ENCODE data around the gene ZNF264.

The ZNF264 gene

GRCh38 chr19:57161985-57162539 is 29.2 kb upstream of the ZNF264 start:
- no peaks in the 10 kb centered on the region for H3F3A ChIP-seq (ENCODE audit: insufficient read depth, low read length)
- no peaks in the 10 kb centered on the region for H3K36me3 ChIP-seq (replicated peaks; ENCODE audit: insufficient read depth, low read length)
- no peak overlapping the region for H3K9ac ChIP-seq (ENCODE audit: low read length)
- H3K4me3 ChIP-seq (ENCODE audit: low read length): no peak overlapping the region
- H2AFZ ChIP-seq (ENCODE audit: low read length): no peak overlapping the region
- no peak overlapping the region for H3K27ac ChIP-seq (ENCODE audit: low read length)
- no peaks in the 10 kb centered on the region for H3K4me1 ChIP-seq (ENCODE audit: low read length)
- DNase-seq: no peak
- no peaks in the 10 kb centered on the region for H3K9me2 ChIP-seq (replicated peaks; ENCODE audit: insufficient read depth, low read length)
- H3K4me2 ChIP-seq (ENCODE audit: low read depth, low read length): no peak overlapping the region
- no peak for TF ChIP-seq EZH2 (optimal IDR thresholded peaks at IDR 0.05; ENCODE audit: low read depth, low read length)
- no peak for TF ChIP-seq EZH2phosphoT487 (IDR thresholded peaks at IDR 0.05; ENCODE audit: low read length)
- H3K9me3 ChIP-seq (replicated peaks; ENCODE audit: insufficient read depth, low read length): no peaks in the 10 kb centered on the region
- H4K20me1 ChIP-seq (ENCODE audit: insufficient read depth, low read length): no peaks in the 10 kb centered on the region
- no peaks in the 10 kb centered on the region for H3K79me2 ChIP-seq (ENCODE audit: low read length)
- no peaks in the 10 kb centered on the region for H3K27me3 ChIP-seq (replicated peaks; ENCODE audit: insufficient read depth, low read length)

GRCh38 chr19:57165846-57166245 is 25.5 kb upstream of the ZNF264 start:
- TF ChIP-seq EZH2 (optimal IDR thresholded peaks at IDR 0.05; ENCODE audit: low read depth, low read length) (no peak), EZH2phosphoT487 (IDR thresholded peaks at IDR 0.05; ENCODE audit: low read length) (no peak)
- TF ChIP-seq, protein P1, sequence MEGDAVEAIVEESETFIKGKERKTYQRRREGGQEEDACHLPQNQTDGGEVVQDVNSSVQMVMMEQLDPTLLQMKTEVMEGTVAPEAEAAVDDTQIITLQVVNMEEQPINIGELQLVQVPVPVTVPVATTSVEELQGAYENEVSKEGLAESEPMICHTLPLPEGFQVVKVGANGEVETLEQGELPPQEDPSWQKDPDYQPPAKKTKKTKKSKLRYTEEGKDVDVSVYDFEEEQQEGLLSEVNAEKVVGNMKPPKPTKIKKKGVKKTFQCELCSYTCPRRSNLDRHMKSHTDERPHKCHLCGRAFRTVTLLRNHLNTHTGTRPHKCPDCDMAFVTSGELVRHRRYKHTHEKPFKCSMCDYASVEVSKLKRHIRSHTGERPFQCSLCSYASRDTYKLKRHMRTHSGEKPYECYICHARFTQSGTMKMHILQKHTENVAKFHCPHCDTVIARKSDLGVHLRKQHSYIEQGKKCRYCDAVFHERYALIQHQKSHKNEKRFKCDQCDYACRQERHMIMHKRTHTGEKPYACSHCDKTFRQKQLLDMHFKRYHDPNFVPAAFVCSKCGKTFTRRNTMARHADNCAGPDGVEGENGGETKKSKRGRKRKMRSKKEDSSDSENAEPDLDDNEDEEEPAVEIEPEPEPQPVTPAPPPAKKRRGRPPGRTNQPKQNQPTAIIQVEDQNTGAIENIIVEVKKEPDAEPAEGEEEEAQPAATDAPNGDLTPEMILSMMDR (IDR thresholded peaks at IDR 0.05; ENCODE audit: low read length): no peak
- Histone ChIP-seq H3K4me1 (ENCODE audit: low read length) (no peaks in the 10 kb centered on the region), H3K36me3 (replicated peaks; ENCODE audit: insufficient read depth, low read length) (no peaks in the 10 kb centered on the region), H3K27me3 (replicated peaks; ENCODE audit: insufficient read depth, low read length) (no peaks in the 10 kb centered on the region), H3K27ac (ENCODE audit: low read length) (no peak overlapping the region), H3K4me2 (ENCODE audit: low read depth, low read length) (no peak overlapping the region), H4K20me1 (ENCODE audit: insufficient read depth, low read length) (no peaks in the 10 kb centered on the region), H3F3A (ENCODE audit: insufficient read depth, low read length) (no peaks in the 10 kb centered on the region), H3K4me3 (ENCODE audit: low read length) (no peak overlapping the region), H3K9ac (ENCODE audit: low read length) (no peak overlapping the region), H3K9me3 (replicated peaks; ENCODE audit: insufficient read depth, low read length) (no peaks in the 10 kb centered on the region), H3K9me2 (replicated peaks; ENCODE audit: insufficient read depth, low read length) (no peaks in the 10 kb centered on the region), H3K79me2 (ENCODE audit: low read length) (no peaks in the 10 kb centered on the region), H2AFZ (ENCODE audit: low read length) (no peak overlapping the region)
- no peak for DNase-seq

GRCh38 chr19:57167385-57167784 is 23.9 kb upstream of the ZNF264 start, which contains the start of gene DUXA:
DUXA (minus strand) TSS chr19:57167485; CDS start chr19:57167443, 42 bp downstream.
- no peak for DNase-seq
- Histone ChIP-seq H3K79me2 (ENCODE audit: low read length) (no peaks in the 10 kb centered on the region), H3F3A (ENCODE audit: insufficient read depth, low read length) (no peaks in the 10 kb centered on the region), H3K4me3 (ENCODE audit: low read length) (no peak within 1 kb of the TSS), H3K9ac (ENCODE audit: low read length) (no peak within 1 kb of the TSS), H2AFZ (ENCODE audit: low read length) (no peak within 1 kb of the TSS), H3K27me3 (replicated peaks; ENCODE audit: insufficient read depth, low read length) (no peaks in the 10 kb centered on the region), H4K20me1 (ENCODE audit: insufficient read depth, low read length) (no peaks in the 10 kb centered on the region), H3K4me1 (ENCODE audit: low read length) (no peaks in the 10 kb centered on the region), H3K27ac (ENCODE audit: low read length) (no peak within 1 kb of the TSS), H3K9me3 (replicated peaks; ENCODE audit: insufficient read depth, low read length) (no peaks in the 10 kb centered on the region), H3K4me2 (ENCODE audit: low read depth, low read length) (no peak within 1 kb of the TSS), H3K9me2 (replicated peaks; ENCODE audit: insufficient read depth, low read length) (no peaks in the 10 kb centered on the region), H3K36me3 (replicated peaks; ENCODE audit: insufficient read depth, low read length) (no peaks in the 10 kb centered on the region)
- TF ChIP-seq, protein P1 (IDR thresholded peaks at IDR 0.05; ENCODE audit: low read length): no peak
- TF ChIP-seq EZH2 (optimal IDR thresholded peaks at IDR 0.05; ENCODE audit: low read depth, low read length): no peak

DNA sequence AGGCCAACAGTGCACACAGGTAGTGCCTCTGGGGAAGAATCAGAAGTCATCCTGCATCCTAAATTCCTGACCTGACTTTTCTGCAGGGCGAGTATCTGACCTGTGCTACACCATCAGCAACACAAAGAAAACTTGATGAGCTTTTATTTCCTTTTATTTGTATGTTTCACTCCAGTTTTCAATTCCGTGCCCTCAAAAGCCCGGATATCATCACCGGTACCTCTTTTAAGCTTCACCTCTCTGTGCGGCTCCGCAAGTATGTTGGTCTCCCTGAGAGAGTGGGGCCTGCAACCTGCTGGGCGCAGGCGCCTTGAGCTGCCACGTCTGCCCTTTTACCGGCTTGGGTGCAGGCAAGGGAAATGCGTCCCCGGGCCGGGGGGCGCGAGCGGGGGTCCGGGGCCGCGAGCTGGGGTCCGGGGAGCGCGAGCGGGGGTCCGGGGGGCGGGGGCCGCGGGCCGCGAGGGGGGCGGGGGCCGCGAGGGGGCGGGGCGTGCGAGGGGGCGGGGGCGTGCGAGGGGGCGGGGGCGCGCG is 19.7 kb upstream of the ZNF264 start:
- Histone ChIP-seq H3K79me2 (ENCODE audit: low read length) (no peaks in the 10 kb centered on the region), H4K20me1 (ENCODE audit: insufficient read depth, low read length) (no peaks in the 10 kb centered on the region), H3K4me3 (ENCODE audit: low read length) (no peak overlapping the region), H3K4me2 (ENCODE audit: low read depth, low read length) (no peak overlapping the region), H3K4me1 (ENCODE audit: low read length) (no peaks in the 10 kb centered on the region), H3K27me3 (replicated peaks; ENCODE audit: insufficient read depth, low read length) (no peaks in the 10 kb centered on the region), H3K27ac (ENCODE audit: low read length) (no peak overlapping the region), H3K9ac (ENCODE audit: low read length) (no peak overlapping the region), H3K9me3 (replicated peaks; ENCODE audit: insufficient read depth, low read length) (no peaks in the 10 kb centered on the region), H2AFZ (ENCODE audit: low read length) (no peak overlapping the region), H3K9me2 (replicated peaks; ENCODE audit: insufficient read depth, low read length) (no peaks in the 10 kb centered on the region), H3K36me3 (replicated peaks; ENCODE audit: insufficient read depth, low read length) (no peaks in the 10 kb centered on the region), H3F3A (ENCODE audit: insufficient read depth, low read length) (no peaks in the 10 kb centered on the region)
- no peak for TF ChIP-seq EZH2phosphoT487 (IDR thresholded peaks at IDR 0.05; ENCODE audit: low read length)
- no peak for TF ChIP-seq EZH2 (optimal IDR thresholded peaks at IDR 0.05; ENCODE audit: low read depth, low read length)
- TF ChIP-seq, protein P1 (IDR thresholded peaks at IDR 0.05; ENCODE audit: low read length): no peak
- no peak for DNase-seq
